Endothelial cell (in vitro differentiated cells): Measurements from ENCODE around the gene SLC38A10. TPM values are rescaled to one million over a fixed set of nuclear protein-coding genes. Genes with fewer than 3 reads are reported as not detected.

Source experiments
- DNase-seq: peaks from one replicate; pipeline ENCODE4 v3.0.0; 2021; ENCODE audit warnings: low spot score
- H3K27ac Mint-ChIP-seq: one replicate; pipeline ENCODE4 v1.8.0; 2021; ENCODE audit warnings: mixed read lengths, inconsistent platforms; ENCODE audit not compliant: unreplicated experiment
- H3K27me3 Mint-ChIP-seq: one replicate; pipeline ENCODE4 v1.8.0; 2021; ENCODE audit warnings: mild to moderate bottlenecking, moderate library complexity, mixed read lengths, inconsistent platforms; ENCODE audit not compliant: unreplicated experiment
- H3K36me3 Mint-ChIP-seq: one replicate; pipeline ENCODE4 v1.8.0; 2021; ENCODE audit warnings: mild to moderate bottlenecking, low read depth, mixed read lengths, inconsistent platforms; ENCODE audit not compliant: unreplicated experiment
- H3K4me1 Mint-ChIP-seq: one replicate; pipeline ENCODE4 v1.8.0; 2021; ENCODE audit warnings: mild to moderate bottlenecking, mixed read lengths, inconsistent platforms; ENCODE audit not compliant: unreplicated experiment
- H3K4me3 Mint-ChIP-seq: one replicate; pipeline ENCODE4 v1.8.0; 2021; ENCODE audit warnings: mild to moderate bottlenecking, mixed read lengths, inconsistent platforms; ENCODE audit not compliant: unreplicated experiment
- H3K9me3 Mint-ChIP-seq: one replicate; pipeline ENCODE4 v1.8.0; 2021; ENCODE audit warnings: mixed read lengths, inconsistent platforms; ENCODE audit not compliant: unreplicated experiment
- CTCF ChIP-seq: fragments of 200-600 bp; sonication (generic); IDR thresholded peaks from one replicate; pipeline ENCODE4 v1.5.0; 2021; ENCODE audit warnings: antibody characterized with exemption; ENCODE audit not compliant: unreplicated experiment
- total RNA-seq: library from RNA; stranded (reverse); fragmentation: NEBNext Ultra II Directional; extraction: Animal tissue kit (Norgen Biotek cat#: 25700); gene quantifications from one replicate; pipeline ENCODE4 v1.2.1, GENCODE V29; 2021; ENCODE audit not compliant: unreplicated experiment

SLC38A10 gene
- total RNA-seq, 1 donor from 2014 or later, result 57.2 TPM

GRCh38 chr17:81298325-81298990 is 3.4 kb upstream of the SLC38A10 start:
- peaks cover 5% of the 10 kb centered on the region for H3K36me3 Mint-ChIP-seq
- peaks cover 18% of the 10 kb centered on the region for H3K4me1 Mint-ChIP-seq
- no peaks in the 10 kb centered on the region for H3K9me3 Mint-ChIP-seq
- no peak overlapping the region for H3K4me3 Mint-ChIP-seq
- peaks cover 12% of the 10 kb centered on the region for H3K27me3 Mint-ChIP-seq
- DNase-seq, result no peak
- H3K27ac Mint-ChIP-seq, result no peak overlapping the region
- TF ChIP-seq CTCF, result no peak

GRCh38 chr17:81295676-81296381 is 722 bp upstream of the SLC38A10 start:
- DNase-seq, result no peak
- no peaks in the 10 kb centered on the region for H3K9me3 Mint-ChIP-seq
- H3K36me3 Mint-ChIP-seq, result peaks cover 7% of the 10 kb centered on the region
- TF ChIP-seq CTCF, result no peak
- H3K4me3 Mint-ChIP-seq, result peak overlapping the region; percentile 93
- peak overlapping the region; percentile 64 for H3K27ac Mint-ChIP-seq
- peaks cover 18% of the 10 kb centered on the region for H3K4me1 Mint-ChIP-seq
- H3K27me3 Mint-ChIP-seq, result peaks cover 9% of the 10 kb centered on the region

DNA sequence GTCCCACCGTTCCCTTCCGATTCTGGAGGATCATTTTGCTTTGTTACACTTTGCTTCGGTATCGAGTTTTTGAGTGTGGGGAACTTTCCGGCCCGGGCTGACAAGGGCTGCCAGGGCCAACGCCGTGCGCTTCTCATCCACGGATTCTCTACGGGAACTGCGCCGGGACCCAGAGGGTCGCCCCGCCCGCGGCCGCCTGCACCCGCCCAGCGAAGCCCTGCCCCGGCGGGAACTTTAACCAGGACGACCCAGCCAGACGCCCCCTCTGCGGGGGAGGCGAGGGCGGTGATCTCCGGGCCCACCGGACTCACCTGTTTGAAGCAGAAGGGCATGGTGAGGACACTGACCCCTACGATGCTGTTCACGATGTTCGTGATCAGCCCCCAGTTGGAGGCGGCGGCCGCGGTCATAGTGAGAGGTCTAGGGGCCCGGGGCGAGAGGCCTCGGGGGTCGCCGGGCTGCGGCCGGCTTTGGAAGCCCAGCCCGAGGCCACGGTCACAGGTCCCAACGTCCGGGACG is 536 bp downstream of the SLC38A10 start:
- Mint-ChIP-seq H3K4me3 (peak overlapping the region; percentile 93), H3K27ac (peak overlapping the region; percentile 57), H3K9me3 (no peaks in the 10 kb centered on the region), H3K27me3 (peaks cover 4% of the 10 kb centered on the region), H3K36me3 (peaks cover 3% of the 10 kb centered on the region), H3K4me1 (peaks cover 14% of the 10 kb centered on the region)
- DNase-seq, result peak; percentile 36
- TF ChIP-seq CTCF, result no peak

DNA sequence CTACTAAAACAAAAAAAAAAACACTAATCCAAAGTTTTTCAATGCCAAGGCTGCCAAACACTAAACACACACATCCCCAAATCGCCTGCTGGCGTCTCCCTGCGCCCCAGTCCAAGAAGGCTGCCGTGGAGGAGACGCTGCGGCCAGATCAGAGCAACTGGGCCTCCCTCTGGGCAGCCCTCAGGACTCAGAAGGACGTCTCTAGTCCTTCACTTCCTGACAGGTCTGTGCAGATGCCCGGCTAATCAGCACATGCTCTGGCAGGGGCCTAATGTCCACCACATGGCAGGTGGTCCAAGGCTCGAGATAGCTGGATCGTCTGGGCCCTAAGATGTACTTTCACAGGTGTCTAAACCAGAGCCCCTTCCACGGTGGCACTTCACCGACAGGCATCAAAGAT is 2.7 kb downstream of the SLC38A10 start:
- Mint-ChIP-seq H3K4me1 (peaks cover 25% of the 10 kb centered on the region), H3K4me3 (no peak overlapping the region), H3K36me3 (peaks cover 3% of the 10 kb centered on the region), H3K9me3 (no peaks in the 10 kb centered on the region), H3K27ac (no peak overlapping the region), H3K27me3 (peaks cover 7% of the 10 kb centered on the region)
- no peak for DNase-seq
- TF ChIP-seq CTCF, result no peak

- peak; percentile 75 for DNase-seq
- Mint-ChIP-seq H3K9me3 (no peaks in the 10 kb centered on the region), H3K27me3 (peaks cover 8% of the 10 kb centered on the region)
These were observed 3.4 kb downstream of the SLC38A10 start for GRCh38 chr17:81291662-81292061.

More at GRCh38 chr17:81291662-81292061, 3.4 kb downstream of the SLC38A10 start:
- peak; percentile 61 for TF ChIP-seq CTCF
- H3K4me1 Mint-ChIP-seq, result peaks cover 32% of the 10 kb centered on the region
- H3K4me3 Mint-ChIP-seq, result no peak overlapping the region
- peaks cover 3% of the 10 kb centered on the region for H3K36me3 Mint-ChIP-seq
- H3K27ac Mint-ChIP-seq, result peak overlapping the region; percentile 48
